T-helper 2 cell (primary cell): ENCODE measurements around the gene TBX2.
A peak's percentile ranks its signal among the peaks of the same experiment; 100 is the strongest.

Experiments used
- DNase-seq, 5 experiments: peaks; one replicate each; pipeline versions ENCODE4 v3.0.0 to v3.0.0-alpha.2; 2012 to 2022

The TBX2 gene

GRCh38 chr17:61387511-61388305 is 11.9 kb upstream of the TBX2 start:
- DNase-seq = no peak

DNA sequence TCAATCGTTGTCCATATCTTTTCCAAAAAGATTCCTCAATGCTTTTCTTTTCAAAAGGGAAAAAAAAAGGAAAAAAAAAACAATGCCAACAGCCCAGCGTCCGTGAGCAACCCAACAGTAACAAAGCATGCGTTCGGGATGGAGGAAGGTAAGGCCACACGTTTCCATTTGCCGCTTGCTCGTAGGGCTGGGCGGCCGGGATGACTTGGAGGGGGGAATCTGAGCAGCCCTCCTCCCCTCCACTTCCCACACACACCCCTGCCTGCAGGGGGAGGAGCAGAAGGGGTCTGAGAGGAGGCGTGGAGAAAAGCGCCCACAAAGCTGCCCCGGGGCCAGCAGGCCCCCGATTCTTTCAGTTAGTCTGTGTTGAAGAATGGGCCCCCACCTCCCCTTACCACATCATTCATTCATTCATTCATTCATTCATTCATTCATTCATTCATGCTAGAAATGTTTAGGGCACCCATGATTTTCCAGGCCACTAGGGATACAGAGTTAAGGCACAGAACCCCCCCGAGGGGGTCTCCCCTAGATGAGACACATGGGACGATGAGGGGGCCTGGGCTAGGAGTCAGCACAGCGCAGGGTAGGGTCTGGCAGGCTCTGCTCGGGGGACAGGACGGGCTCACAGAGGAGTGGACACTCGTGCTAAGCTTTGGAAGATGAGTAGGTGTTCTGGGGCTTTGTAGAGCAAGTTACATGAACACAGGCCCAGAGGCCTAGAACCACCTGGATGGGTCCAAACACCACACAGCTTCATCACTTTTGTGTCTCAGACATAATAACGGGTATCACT is 10.9 kb upstream of the TBX2 start:
- DNase-seq = no peak

DNA sequence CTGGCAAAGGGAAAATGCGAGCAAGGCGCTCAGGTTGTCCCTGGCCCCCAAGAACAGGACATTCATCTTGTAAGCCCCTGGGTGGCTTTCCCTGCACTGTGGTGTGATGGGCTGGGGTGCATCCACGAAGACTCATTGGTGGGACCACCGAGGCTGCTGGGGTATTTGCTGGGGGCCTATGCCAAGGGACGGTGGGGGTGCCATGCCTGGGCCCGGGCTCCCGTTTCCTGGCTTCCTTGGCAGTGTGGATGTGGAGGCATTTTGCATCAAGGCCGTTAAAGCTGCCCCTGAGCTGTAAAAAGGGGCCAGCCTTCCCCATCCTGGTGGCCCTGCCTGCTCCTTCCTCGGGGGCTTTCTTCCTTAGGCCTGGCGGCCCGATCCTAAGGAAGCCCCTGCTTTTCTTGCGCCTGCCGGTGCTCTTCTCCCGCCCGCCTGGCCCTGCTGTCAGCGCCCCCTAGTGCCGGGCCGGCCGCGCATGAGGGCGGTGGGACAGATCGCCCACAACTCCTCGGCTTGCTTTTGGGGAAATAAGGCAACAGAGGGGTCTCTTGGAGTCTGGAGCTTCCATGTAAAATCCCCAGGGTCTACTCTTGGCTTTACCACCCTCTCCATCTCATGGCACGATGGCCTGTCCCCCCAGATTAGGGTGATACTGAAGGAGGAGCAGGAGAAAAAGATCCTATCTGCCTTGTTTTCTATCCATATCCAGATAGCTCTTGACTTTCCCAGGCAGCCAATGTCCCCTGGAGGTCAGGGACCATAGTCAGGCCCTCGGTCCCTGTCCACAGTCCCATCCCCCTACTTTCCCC is 9.8 kb upstream of the TBX2 start:
- DNase-seq = peak in 2 of 5 experiments; percentile 40 to 52

GRCh38 chr17:61390479-61390791 is 9.2 kb upstream of the TBX2 start:
- no peak for DNase-seq

GRCh38 chr17:61391595-61392291 is 7.9 kb upstream of the TBX2 start:
- DNase-seq = no peak

- no peak for DNase-seq
These were observed 7.0 kb upstream of the TBX2 start for GRCh38 chr17:61392679-61393078.

- DNase-seq = peak in 1 of 5 experiments; percentile 41
These were observed 6.1 kb upstream of the TBX2 start for GRCh38 chr17:61393550-61393903.

GRCh38 chr17:61393904-61394629 is 5.6 kb upstream of the TBX2 start:
- DNase-seq = no peak

DNA sequence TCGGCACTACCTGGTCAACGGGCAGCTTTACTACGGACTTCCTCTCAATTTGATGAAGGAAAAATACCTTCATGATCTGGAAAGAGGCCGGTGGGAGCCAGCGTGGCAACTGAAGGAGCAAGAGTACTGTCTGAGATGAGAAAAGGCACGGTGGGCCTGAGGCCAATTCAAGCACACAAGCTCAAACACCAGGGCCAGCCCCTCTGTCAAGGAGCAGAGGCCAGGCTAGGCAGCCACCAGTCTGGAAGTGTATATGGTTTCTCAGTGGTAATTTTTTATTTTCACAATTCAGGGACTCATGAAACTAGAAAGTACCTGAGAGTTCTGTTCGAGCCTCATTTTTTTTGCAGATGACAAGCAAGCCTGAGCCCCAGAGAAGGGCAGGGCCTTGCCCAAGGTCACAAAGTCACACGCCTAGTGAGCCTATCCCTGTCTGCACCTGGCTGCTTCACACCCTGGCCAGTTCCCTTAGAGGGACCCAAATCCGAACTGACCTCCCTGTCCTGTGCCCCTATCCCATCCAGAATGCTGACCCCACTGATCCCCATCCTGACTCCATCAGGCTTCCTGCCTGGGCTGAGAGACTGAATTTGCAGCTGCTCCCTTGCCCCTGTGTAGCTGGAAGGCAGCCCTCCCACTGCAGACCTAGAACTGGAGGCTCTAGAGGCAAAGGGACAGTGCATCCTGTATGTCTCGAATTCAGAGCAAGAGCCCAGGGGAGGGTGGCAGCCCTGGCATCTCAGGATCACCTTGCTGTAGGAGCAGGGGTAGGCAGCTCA is 4.8 kb upstream of the TBX2 start:
- DNase-seq = no peak

DNA sequence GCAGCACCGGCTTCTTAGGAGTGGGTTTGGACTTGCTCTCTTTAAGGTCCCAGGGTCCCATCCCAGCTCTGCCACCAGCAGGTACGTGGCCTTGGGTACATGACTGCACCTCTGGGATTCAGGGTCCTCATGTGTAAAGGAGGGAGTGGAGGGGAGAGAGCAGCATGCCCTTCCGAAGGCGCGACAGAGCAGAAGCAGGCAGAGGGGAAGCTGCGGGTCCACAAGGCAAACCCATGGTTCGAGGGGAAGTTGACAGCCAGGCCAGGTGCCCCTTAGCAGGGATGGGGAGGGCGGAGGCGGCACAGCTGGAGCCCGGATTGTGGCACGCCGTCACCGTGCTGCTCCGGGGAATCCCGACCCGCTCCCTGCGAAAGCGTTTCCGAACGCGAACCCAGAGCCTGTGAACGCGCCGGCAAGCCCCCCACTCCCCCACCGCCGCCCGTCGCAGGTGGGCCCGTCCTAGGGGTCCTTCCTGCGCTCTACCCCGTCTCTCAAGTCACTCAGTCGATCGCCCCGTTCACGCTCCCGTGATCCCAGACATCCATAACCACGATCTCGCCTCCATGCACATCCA is 4.1 kb upstream of the TBX2 start:
- no peak for DNase-seq

DNA sequence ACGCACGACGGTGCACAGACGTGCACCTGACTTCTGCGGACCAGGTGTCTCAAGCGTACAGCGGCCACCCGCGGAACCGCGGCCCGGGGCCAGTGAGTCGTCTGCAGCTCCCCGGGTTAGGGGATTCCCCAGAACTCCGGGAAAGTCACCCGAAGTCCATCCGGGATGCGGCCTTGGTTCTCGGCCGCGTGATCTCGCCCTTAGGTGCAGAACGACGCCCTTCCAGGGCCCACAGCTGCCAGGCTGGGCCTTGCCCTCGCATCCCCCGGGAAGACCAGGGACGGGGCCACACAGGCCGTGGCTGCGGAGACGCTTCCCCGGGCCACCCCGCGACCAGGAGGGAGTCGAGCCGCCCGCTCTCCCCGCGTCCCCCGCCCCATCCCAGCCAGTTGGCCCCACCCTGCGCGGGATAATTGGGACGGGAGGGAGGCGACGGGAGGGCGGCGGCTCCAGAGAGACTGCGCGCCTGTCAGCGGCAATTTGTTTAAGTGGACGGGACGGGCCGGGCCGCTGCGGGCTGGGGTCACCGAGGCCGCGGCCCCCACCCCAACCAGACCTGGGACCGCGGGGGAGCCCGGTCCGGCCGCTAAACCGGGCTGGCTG is 3.6 kb upstream of the TBX2 start:
- DNase-seq = no peak

DNA sequence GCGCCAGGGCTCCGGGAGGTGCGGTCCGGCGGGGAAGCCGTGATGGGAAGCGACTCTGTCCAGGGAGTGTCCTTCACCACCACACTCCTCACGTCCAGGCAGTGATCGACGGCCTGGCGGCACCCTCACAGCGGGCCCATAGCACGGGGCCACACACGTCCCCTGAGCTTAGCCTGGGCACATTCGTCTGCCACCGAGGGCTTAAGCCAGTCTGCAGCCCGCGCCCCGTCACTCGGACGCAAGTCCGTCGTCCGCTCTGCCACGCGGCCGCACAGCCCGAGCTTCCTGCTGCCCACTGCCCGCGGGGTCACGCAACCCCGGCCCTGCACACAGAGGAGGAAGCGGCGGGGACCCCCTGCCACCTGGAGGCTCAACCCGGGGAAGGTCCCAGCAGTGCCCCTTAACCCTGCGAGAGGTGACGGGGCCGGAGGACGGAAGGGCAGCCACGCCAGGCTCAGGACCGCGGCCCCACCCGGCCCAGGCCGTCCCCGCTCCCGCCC is 3.0 kb upstream of the TBX2 start:
- no peak for DNase-seq

DNA sequence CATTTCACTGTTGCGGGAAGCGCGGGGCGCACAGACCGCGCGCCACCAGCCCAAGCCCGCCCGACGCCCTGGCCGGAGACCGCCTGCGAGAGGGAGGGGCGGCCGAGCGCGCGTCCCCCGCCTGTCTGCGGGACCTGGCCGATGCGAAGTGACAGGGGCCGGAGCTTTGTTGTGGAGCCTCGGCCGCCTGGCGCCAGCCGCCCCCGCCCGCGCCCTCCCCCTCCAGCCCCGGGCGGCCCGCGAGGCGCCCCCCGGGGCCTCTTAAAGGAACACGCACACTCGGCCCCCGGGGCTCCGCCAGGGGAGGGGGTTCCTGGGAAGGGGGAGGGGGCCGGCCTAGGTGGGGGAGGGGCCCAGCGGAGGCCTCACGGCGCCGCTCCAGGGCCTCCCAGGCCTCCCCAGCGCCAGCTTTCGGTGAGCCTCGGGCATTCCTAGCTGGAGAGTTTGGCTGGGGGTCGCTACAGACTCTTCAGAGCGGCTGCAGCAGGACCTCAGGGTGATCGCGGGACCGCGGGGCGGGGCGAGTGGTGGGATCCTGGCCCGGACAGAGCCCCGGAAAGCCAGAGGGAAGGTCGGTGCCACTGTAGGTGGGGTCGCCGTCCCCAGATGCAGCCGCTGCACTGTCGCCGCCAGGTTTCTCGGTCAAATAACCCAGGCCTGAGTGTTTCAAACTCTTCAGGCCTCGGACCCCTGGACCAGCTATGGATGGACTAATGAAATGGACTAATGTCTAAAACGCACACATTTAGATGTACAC is 2.4 kb upstream of the TBX2 start:
- DNase-seq = no peak

DNA sequence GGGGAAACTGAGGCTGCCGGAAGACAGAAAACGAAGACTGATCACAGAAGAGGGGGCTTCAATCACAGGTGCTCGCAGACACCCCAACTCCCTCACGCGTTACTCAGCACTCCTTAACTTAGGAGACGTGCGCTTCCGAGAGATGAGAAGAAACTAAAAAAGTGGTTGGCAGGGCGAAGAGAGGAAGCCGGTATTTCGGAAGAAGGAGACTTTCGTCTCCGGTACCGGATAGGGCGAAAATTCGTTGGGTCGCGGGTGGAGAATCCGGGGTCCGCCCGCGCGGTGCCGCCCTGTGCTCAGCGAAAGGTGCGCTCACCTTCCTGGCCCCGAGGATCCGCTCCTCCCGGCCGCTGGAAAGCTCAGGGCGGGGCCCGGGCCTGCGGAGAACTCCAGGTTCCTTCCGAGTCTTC is 917 bp upstream of the TBX2 start:
- DNase-seq = no peak

- no peak for DNase-seq
These were observed 548 bp downstream of the TBX2 start for GRCh38 chr17:61400066-61400716.

DNA sequence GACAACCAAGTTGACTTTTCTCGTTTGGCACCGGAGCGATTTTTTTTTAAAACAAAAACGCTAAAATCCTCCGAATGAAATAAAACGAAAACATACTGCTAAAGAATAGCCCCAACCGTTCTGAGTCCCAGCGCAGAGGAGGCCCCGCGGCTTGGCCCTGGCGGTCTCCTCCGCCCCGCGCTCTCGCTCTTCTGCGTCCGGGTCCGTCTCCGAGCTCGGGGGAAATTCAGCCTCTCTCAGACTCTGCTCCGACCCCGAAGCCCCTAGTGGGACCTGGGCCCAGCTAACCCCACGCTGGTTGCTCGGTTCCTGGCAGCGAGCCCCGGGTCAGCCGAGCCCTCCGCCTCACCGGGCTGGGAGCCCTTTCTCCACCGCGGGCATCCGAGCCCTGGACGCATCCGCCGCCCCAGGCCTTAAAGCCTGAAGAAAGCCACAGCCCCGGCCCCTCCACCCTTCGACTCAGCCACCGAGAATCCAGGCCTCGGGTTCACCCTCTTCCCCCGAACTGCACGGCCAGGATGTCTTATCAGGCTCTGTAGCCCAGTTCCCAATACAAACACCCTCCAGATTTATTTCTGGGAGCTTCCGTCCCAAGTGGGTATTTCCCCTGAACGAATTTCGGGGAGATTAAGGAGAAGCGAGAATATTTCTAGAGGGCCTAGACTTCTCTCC is 1.2 kb downstream of the TBX2 start:
- no peak for DNase-seq

- DNase-seq = no peak
These were observed 1.9 kb downstream of the TBX2 start for GRCh38 chr17:61401389-61402072.

GRCh38 chr17:61402073-61402541 is 2.5 kb downstream of the TBX2 start:
- DNase-seq = no peak
